Measurements from ENCODE around the gene PDE1A. TPM values are rescaled to one million over a fixed set of nuclear protein-coding genes. Genes with fewer than 3 reads are reported as not detected.

PDE1A gene
- total and polyA plus RNA-seq, 10 of the 15 experiments (the other 5 are each of a cell fraction or from before 2014, with no cell fraction given), result 1.1 TPM; not detected in 9

DNA sequence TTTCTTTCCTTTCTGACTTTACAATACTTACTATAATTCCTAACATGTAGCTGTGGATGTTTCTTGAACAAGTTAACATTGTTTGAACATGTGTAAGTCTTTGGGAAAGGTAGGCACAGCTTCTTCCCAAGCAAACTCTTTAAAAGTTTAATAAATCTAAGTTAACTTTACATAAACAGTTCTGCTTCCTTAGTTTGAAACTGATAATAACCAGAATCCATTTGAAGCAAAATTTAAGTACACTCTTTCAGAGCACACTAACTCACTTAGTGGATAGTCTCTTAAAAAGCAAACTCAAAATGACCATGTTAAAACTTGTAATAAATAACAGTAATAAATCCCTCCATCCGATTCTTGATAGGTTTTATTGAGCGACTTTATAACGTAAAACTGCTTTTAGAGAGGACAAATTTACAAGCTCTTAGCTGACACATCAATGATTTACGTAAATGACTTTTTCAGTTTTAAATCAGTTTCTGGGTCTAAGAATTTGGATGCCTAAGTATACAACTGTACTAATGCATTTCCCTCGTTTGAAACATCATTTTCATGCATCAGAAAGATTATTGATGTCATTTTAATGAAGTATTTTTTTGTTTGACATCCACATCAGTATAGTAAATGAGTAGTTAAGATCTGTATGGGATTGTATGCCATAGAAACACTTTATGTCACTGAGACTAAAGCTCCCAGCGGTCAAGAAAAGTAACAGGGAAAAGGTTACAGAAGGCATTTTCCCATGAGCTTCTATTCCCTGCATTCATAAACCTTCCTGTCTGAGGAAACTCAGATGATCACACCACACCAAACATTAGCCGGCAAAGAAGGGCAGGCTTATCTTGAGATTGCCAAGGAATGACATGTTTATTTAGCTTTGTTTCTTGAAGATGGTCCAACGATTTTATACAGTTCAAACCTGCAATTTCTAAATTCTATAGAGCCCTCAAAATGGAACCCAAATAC, 67.5 kb downstream of the PDE1A start:
- WGBS (ENCODE audit: insufficient coverage, insufficient replicate concordance, low lambda C conversion rate, missing lambda C conversion rate), result 22% methylated on average over 8 of the region's 8 CpGs
- CTCF ChIA-PET, result no interaction called here
- intact Hi-C loops (cut with micrococcal nuclease; ENCODE audit: unreplicated experiment), result no loop called here

More for the DNA sequence above, 67.5 kb downstream of the PDE1A start:
- in situ Hi-C loops (cut with MboI), result no loop called here
- RAD21 ChIA-PET (ENCODE audit: unreplicated experiment), result no interaction called here
- TF ChIP-seq MEF2A (IDR thresholded peaks at IDR 0.05; ENCODE audit: insufficient read depth, low read depth, low read length) (no peak), DPF2 (IDR thresholded peaks at IDR 0.05) (no peak), ESRRA (IDR thresholded peaks at IDR 0.05; ENCODE audit: low read length) (no peak), CHD4 (IDR thresholded peaks at IDR 0.05) (no peak), ZNF207 (IDR thresholded peaks at IDR 0.05; ENCODE audit: borderline replicate concordance) (no peak), NRF1 (conservative IDR thresholded peaks at IDR 0.05; ENCODE audit: low read depth, low read length) (no peak), EZH2 (IDR thresholded peaks at IDR 0.05; ENCODE audit: borderline replicate concordance, control insufficient read depth, low read depth, low read length) (no peak), SPI1 (IDR thresholded peaks at IDR 0.05; ENCODE audit: borderline replicate concordance, insufficient read depth, low read depth, low read length) (no peak), TCF12 (IDR thresholded peaks at IDR 0.05; ENCODE audit: low read depth, low read length) (no peak), BHLHE40 (IDR thresholded peaks at IDR 0.05; ENCODE audit: borderline replicate concordance in 1 of 2, low read depth in 2 of 2, low read length in 1 of 2) (no peak), HCFC1 (IDR thresholded peaks at IDR 0.05; ENCODE audit: low read length) (no peak), CBX3 (IDR thresholded peaks at IDR 0.05; ENCODE audit: borderline replicate concordance, low read depth) (no peak), LARP7 (IDR thresholded peaks at IDR 0.05) (no peak), RB1 (IDR thresholded peaks at IDR 0.05; ENCODE audit: borderline replicate concordance) (no peak)
- TF ChIP-seq, protein P1, sequence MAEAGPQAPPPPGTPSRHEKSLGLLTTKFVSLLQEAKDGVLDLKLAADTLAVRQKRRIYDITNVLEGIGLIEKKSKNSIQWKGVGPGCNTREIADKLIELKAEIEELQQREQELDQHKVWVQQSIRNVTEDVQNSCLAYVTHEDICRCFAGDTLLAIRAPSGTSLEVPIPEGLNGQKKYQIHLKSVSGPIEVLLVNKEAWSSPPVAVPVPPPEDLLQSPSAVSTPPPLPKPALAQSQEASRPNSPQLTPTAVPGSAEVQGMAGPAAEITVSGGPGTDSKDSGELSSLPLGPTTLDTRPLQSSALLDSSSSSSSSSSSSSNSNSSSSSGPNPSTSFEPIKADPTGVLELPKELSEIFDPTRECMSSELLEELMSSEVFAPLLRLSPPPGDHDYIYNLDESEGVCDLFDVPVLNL (IDR thresholded peaks at IDR 0.05; ENCODE audit: low read depth, low read length), result no peak
- no peak for FAIRE-seq
- Histone ChIP-seq H3K36me3 (ENCODE audit: control insufficient read depth in 2 of 2, insufficient read depth in 2 of 2, low read length in 1 of 2) (no peaks in the 10 kb centered on the region), H3K27me3 (replicated peaks in 1 of 2; ENCODE audit: control insufficient read depth in 2 of 2, insufficient read depth in 2 of 2, low read length in 1 of 2) (no peaks in the 10 kb centered on the region), H3K79me2 (ENCODE audit: control insufficient read depth, insufficient read depth, low read length) (no peaks in the 10 kb centered on the region), H4K20me1 (ENCODE audit: control insufficient read depth, insufficient read depth) (no peaks in the 10 kb centered on the region), H3K4me2 (ENCODE audit: control insufficient read depth, insufficient read depth) (no peak overlapping the region), H3K4me1 (ENCODE audit: control insufficient read depth, insufficient read depth, low read length) (no peaks in the 10 kb centered on the region), H3K9me3 (replicated peaks; ENCODE audit: control insufficient read depth, insufficient read depth, low read length) (no peaks in the 10 kb centered on the region), H3K9ac (ENCODE audit: control insufficient read depth, insufficient read depth, low read length) (no peak overlapping the region), H2AFZ (ENCODE audit: control insufficient read depth, low read depth, low read length) (no peak overlapping the region), H3K27ac (ENCODE audit: control insufficient read depth, insufficient read depth) (no peak overlapping the region), H3K4me3 (no peak overlapping the region)
- POLR2A ChIA-PET, result no interaction called here
- SMC1A ChIA-PET (ENCODE audit: uncharacterized antibody, unreplicated experiment), result interaction anchor here (0.7 to 1.3 kb wide), 2 partner anchors 11 to 14 kb away, joined by 3 read pairs; no protein-coding TSS in a partner anchor
- BruUV-seq (replicated peaks), result no TSS peak
- ATAC-seq, result no peak
- DNase-seq (ENCODE audit: low read depth, low spot score), result no peak

All from GM12878 (cell line).